ENCODE data around the gene KIF18B.
"Not testable (repeated sequence)": the region's sequence is repeated elsewhere in the genome, so short reads cannot be mapped to it uniquely, and the experiment has no call there.

KIF18B gene

GRCh38 chr17:44968225-44969143, 20.9 kb upstream of the KIF18B start, which contains the start of gene C1QL1:
C1QL1 (minus strand) TSS chr17:44968303; CDS start chr17:44968048, 255 bp downstream.
- peak; percentile 42 for DNase-seq

- no peak for DNase-seq
These were observed 20.3 kb upstream of the KIF18B start for GRCh38 chr17:44967907-44968224.

GRCh38 chr17:44967026-44967906, 19.7 kb upstream of the KIF18B start:
- DNase-seq, result no peak

- no peak for DNase-seq
These were observed 18.9 kb upstream of the KIF18B start for GRCh38 chr17:44966348-44967025.

- DNase-seq, result no peak
These were observed 18.1 kb upstream of the KIF18B start for GRCh38 chr17:44965481-44966234.

- no peak for DNase-seq
These were observed 14.4 kb upstream of the KIF18B start for GRCh38 chr17:44961921-44962350.

GRCh38 chr17:44960691-44961090, 13.1 kb upstream of the KIF18B start:
- DNase-seq, result no peak

- DNase-seq, result no peak
These were observed 12.4 kb upstream of the KIF18B start for GRCh38 chr17:44959821-44960531.

- DNase-seq, result no peak
These were observed 9.7 kb upstream of the KIF18B start for GRCh38 chr17:44956998-44957981.

GRCh38 chr17:44955674-44956425, 8.3 kb upstream of the KIF18B start:
- no peak for DNase-seq

- no peak for DNase-seq
These were observed 5.4 kb upstream of the KIF18B start for GRCh38 chr17:44952946-44953475.

- DNase-seq, result no peak
These were observed 782 bp upstream of the KIF18B start for GRCh38 chr17:44948315-44948795.

GRCh38 chr17:44945652-44946051, 1.9 kb downstream of the KIF18B start:
- not testable (repeated sequence) for DNase-seq

GRCh38 chr17:44942456-44942855, 5.1 kb downstream of the KIF18B start:
- no peak for DNase-seq

- DNase-seq, result no peak
These were observed 5.8 kb downstream of the KIF18B start for GRCh38 chr17:44941712-44942331.

GRCh38 chr17:44940768-44941167, 6.8 kb downstream of the KIF18B start:
- DNase-seq, result no peak

GRCh38 chr17:44940317-44940716, 7.3 kb downstream of the KIF18B start:
- no peak for DNase-seq

- no peak for DNase-seq
These were observed 12.5 kb downstream of the KIF18B start for GRCh38 chr17:44935116-44935515.

- no peak for DNase-seq
These were observed 12.8 kb downstream of the KIF18B start for GRCh38 chr17:44934745-44935105.
